Osteoblast (primary cell): Measurements from ENCODE around the gene PAK5. TPM values are rescaled to one million over a fixed set of nuclear protein-coding genes. Genes with fewer than 3 reads are reported as not detected.

Experiments used
- DNase-seq: peaks from one replicate; pipeline ENCODE4 v3.0.0; 2011; ENCODE audit warnings: low spot score, mixed read lengths; ENCODE audit not compliant: insufficient read length; ENCODE audit errors: missing footprints
- H2AFZ ChIP-seq: 2 replicates; pipeline ENCODE4 v1.6.0; 2011; ENCODE audit warnings: mild to moderate bottlenecking, low read length
- H3K27ac ChIP-seq: 2 replicates; pipeline ENCODE4 v1.5.1; 2011; ENCODE audit warnings: mild to moderate bottlenecking, low read depth, low read length, moderate library complexity
- H3K27me3 ChIP-seq: 2 replicates; pipeline ENCODE4 v1.6.0; 2012; ENCODE audit warnings: mild to moderate bottlenecking, control low read depth, inconsistent platforms, low read length, moderate library complexity; ENCODE audit not compliant: insufficient read depth
- H3K36me3 ChIP-seq: 2 replicates; pipeline ENCODE4 v1.5.1; 2011; ENCODE audit warnings: mild to moderate bottlenecking, low read length, control low read depth, moderate library complexity; ENCODE audit not compliant: insufficient read depth
- H3K4me1 ChIP-seq: 2 replicates; pipeline ENCODE4 v1.5.1; 2011; ENCODE audit warnings: mild to moderate bottlenecking, low read length, control low read depth, moderate library complexity; ENCODE audit not compliant: insufficient read depth
- H3K4me2 ChIP-seq: 2 replicates; pipeline ENCODE4 v1.6.0; 2011; ENCODE audit warnings: mild to moderate bottlenecking, low read length; ENCODE audit not compliant: insufficient read depth
- H3K4me3 ChIP-seq: fragments of 200-600 bp; sonication (generic); 3 replicates; pipeline ENCODE4 v1.5.1; 2012; ENCODE audit warnings: mild to moderate bottlenecking, low read length, inconsistent platforms; ENCODE audit not compliant: insufficient read depth
- H3K79me2 ChIP-seq: 2 replicates; pipeline ENCODE4 v1.6.0; 2012; ENCODE audit warnings: mild to moderate bottlenecking, low read length, control low read depth, inconsistent platforms; ENCODE audit not compliant: insufficient read depth
- H3K9me3 ChIP-seq: 2 replicates; pipeline ENCODE4 v1.5.1; 2011; ENCODE audit warnings: low read depth, low read length, control low read depth
- H4K20me1 ChIP-seq: 2 replicates; pipeline ENCODE4 v1.6.0; 2012; ENCODE audit warnings: mild to moderate bottlenecking, low read length, control low read depth; ENCODE audit not compliant: insufficient read depth
- CTCF ChIP-seq: IDR thresholded peaks from 2 replicates; pipeline ENCODE4 v1.5.1; 2011; ENCODE audit warnings: mild to moderate bottlenecking, low read depth, low read length, moderate library complexity; ENCODE audit errors: extremely low read depth
- total RNA-seq: library from RNA; depleted of rRNA; stranded (reverse); fragments of >200 nt; gene quantifications from 2 replicates; pipeline ENCODE4 v1.2.3, GENCODE V29; 2012

The PAK5 gene
- total RNA-seq, 1 donor = not detected

- no peak for DNase-seq
- H3K4me2 ChIP-seq = no peak overlapping the region
Measured at GRCh38 chr20:9499126-9499899, 339.6 kb downstream of the PAK5 start.

GRCh38 chr20:9498322-9498721 lies 340.6 kb downstream of the PAK5 start:
- Histone ChIP-seq H4K20me1 (no peaks in the 10 kb centered on the region), H3K4me2 (no peak overlapping the region), H2AFZ (no peak overlapping the region), H3K79me2 (no peaks in the 10 kb centered on the region), H3K4me1 (peaks cover 23% of the 10 kb centered on the region), H3K27me3 (no peaks in the 10 kb centered on the region), H3K27ac (peak overlapping the region; percentile 40), H3K9me3 (no peaks in the 10 kb centered on the region), H3K4me3 (no peak overlapping the region), H3K36me3 (no peaks in the 10 kb centered on the region)
- no peak for DNase-seq
- no peak for TF ChIP-seq CTCF

More at GRCh38 chr20:9499126-9499899, 339.6 kb downstream of the PAK5 start:
- H2AFZ ChIP-seq = no peak overlapping the region
- peak overlapping the region; percentile 40 for H3K27ac ChIP-seq
- H3K9me3 ChIP-seq = no peaks in the 10 kb centered on the region
- no peak overlapping the region for H3K4me3 ChIP-seq
- peaks cover 31% of the 10 kb centered on the region for H3K4me1 ChIP-seq
- H3K36me3 ChIP-seq = no peaks in the 10 kb centered on the region
- no peak for TF ChIP-seq CTCF
- no peaks in the 10 kb centered on the region for H4K20me1 ChIP-seq
- H3K79me2 ChIP-seq = no peaks in the 10 kb centered on the region
- H3K27me3 ChIP-seq = no peaks in the 10 kb centered on the region

GRCh38 chr20:9496155-9496554 lies 342.7 kb downstream of the PAK5 start:
- no peaks in the 10 kb centered on the region for H3K79me2 ChIP-seq
- no peak overlapping the region for H3K4me3 ChIP-seq
- peaks cover 43% of the 10 kb centered on the region for H3K4me1 ChIP-seq
- TF ChIP-seq CTCF = no peak
- H4K20me1 ChIP-seq = no peaks in the 10 kb centered on the region
- H3K9me3 ChIP-seq = no peaks in the 10 kb centered on the region
- no peak for DNase-seq
- no peaks in the 10 kb centered on the region for H3K36me3 ChIP-seq
- no peaks in the 10 kb centered on the region for H3K27me3 ChIP-seq
- no peak overlapping the region for H2AFZ ChIP-seq
- no peak overlapping the region for H3K27ac ChIP-seq
- H3K4me2 ChIP-seq = no peak overlapping the region

GRCh38 chr20:9495701-9496100 lies 343.2 kb downstream of the PAK5 start:
- Histone ChIP-seq H4K20me1 (no peaks in the 10 kb centered on the region), H3K27ac (no peak overlapping the region), H2AFZ (no peak overlapping the region), H3K4me1 (peaks cover 46% of the 10 kb centered on the region), H3K9me3 (no peaks in the 10 kb centered on the region), H3K36me3 (no peaks in the 10 kb centered on the region), H3K4me3 (no peak overlapping the region), H3K79me2 (no peaks in the 10 kb centered on the region), H3K27me3 (no peaks in the 10 kb centered on the region), H3K4me2 (no peak overlapping the region)
- DNase-seq = no peak
- TF ChIP-seq CTCF = no peak
